SK-N-SH (cell line): ENCODE measurements around the gene CFAP57. TPM values are rescaled to one million over a fixed set of nuclear protein-coding genes. Genes with fewer than 3 reads are reported as not detected.

Source experiments
- CTCF ChIA-PET: fragments of 300-600, 350-600 bp; formaldehyde crosslinking; extraction: SDS; loops from one replicate; lab custom pipeline; 2021; lab: Yijun Ruan, JAX
- POLR2A ChIA-PET: fragments of 350-600 bp; sonication (Branson Sonifier 250); formaldehyde crosslinking; extraction: SDS; loops from one replicate; lab custom pipeline; 2020; ENCODE audit warnings: antibody characterized with exemption, inconsistent platforms; lab: Yijun Ruan, JAX
- DNase-seq: peaks from one replicate; pipeline ENCODE4 v3.0.0; 2012
- H2AFZ ChIP-seq: fragments of 200-600 bp; sonication (generic); 2 replicates; pipeline ENCODE4 v1.8.1; 2016; ENCODE audit warnings: antibody characterized with exemption, mild to moderate bottlenecking, low read depth
- H3F3A ChIP-seq: fragments of 200-600 bp; sonication (generic); replicated peaks from 2 replicates; pipeline ENCODE3; 2016; ENCODE audit warnings: antibody characterized with exemption, mild to moderate bottlenecking; ENCODE audit not compliant: insufficient read depth
- H3K27ac ChIP-seq, 2 experiments: fragments of 200-500 bp in 1 of 2; fragments of 200-600 bp in 1 of 2; sonication (Bioruptor generic) in 1 of 2; sonication (generic), shearing (Covaris generic) in 1 of 2; 2 replicates each; pipeline versions ENCODE4 v1.5.1 to v1.6.1; 2014 to 2016; ENCODE audit warnings: low read depth in 2 of 2, inconsistent platforms in 1 of 2, low read length in 1 of 2, mild to moderate bottlenecking in 1 of 2, mixed read lengths in 1 of 2
- H3K27me3 ChIP-seq: fragments of 200-600 bp; sonication (generic), shearing (Covaris generic); 2 replicates; pipeline ENCODE4 v1.6.1; 2016; ENCODE audit warnings: mixed run types; ENCODE audit not compliant: insufficient read depth
- H3K36me3 ChIP-seq, 2 experiments: fragments of 200-500 bp in 1 of 2; fragments of 200-600 bp in 1 of 2; sonication (Bioruptor generic) in 1 of 2; sonication (generic) in 1 of 2; replicated peaks in 1 of 2; 2 replicates each; pipeline versions ENCODE3 to v1.5.1; 2014 to 2016; ENCODE audit warnings: low read length in 1 of 2, mild to moderate bottlenecking in 1 of 2; ENCODE audit not compliant: insufficient read depth in 2 of 2, control insufficient read depth in 1 of 2
- H3K4me1 ChIP-seq, 2 experiments: fragments of 200-500 bp in 1 of 2; fragments of 200-600 bp in 1 of 2; sonication (Bioruptor generic) in 1 of 2; sonication (generic), shearing (Covaris generic) in 1 of 2; 2 replicates each; pipeline versions ENCODE4 v1.5.1 to v1.6.1; 2014 to 2016; ENCODE audit warnings: low read depth in 1 of 2, low read length in 1 of 2, mixed run types in 1 of 2; ENCODE audit not compliant: insufficient read depth in 2 of 2, control insufficient read depth in 1 of 2
- H3K4me2 ChIP-seq: fragments of 200-600 bp; sonication (generic), shearing (Covaris generic); 2 replicates; pipeline ENCODE4 v1.6.1; 2017; ENCODE audit warnings: mixed run types
- H3K4me3 ChIP-seq, 2 experiments: fragments of 200-500 bp in 1 of 2; fragments of 200-600 bp in 1 of 2; sonication (Bioruptor generic) in 1 of 2; sonication (generic), shearing (Covaris generic) in 1 of 2; 2 replicates each; pipeline versions ENCODE4 v1.5.1 to v1.8.1; 2014 to 2016; ENCODE audit warnings: low read depth in 2 of 2, inconsistent platforms in 1 of 2, low read length in 1 of 2, mild to moderate bottlenecking in 1 of 2, mixed read lengths in 1 of 2, moderate library complexity in 1 of 2
- H3K79me2 ChIP-seq: fragments of 200-600 bp; sonication (generic); 2 replicates; pipeline ENCODE4 v1.8.1; 2017; ENCODE audit warnings: mild to moderate bottlenecking; ENCODE audit not compliant: insufficient read depth
- H3K9ac ChIP-seq: fragments of 200-600 bp; sonication (generic); 2 replicates; pipeline ENCODE4 v1.6.1; 2017; ENCODE audit warnings: mixed run types
- H3K9me2 ChIP-seq: fragments of 200-600 bp; sonication (generic); 2 replicates; pipeline ENCODE4 v1.6.1; 2017; ENCODE audit warnings: mixed run types
- H3K9me3 ChIP-seq: fragments of 200-600 bp; sonication (generic); 2 replicates; pipeline ENCODE4 v1.6.1; 2017; ENCODE audit warnings: mixed run types, mild to moderate bottlenecking, moderate library complexity
- H4K20me1 ChIP-seq: fragments of 200-600 bp; sonication (generic); 2 replicates; pipeline ENCODE4 v1.6.1; 2017; ENCODE audit warnings: mild to moderate bottlenecking, mixed run types; ENCODE audit not compliant: insufficient read depth
- EP300 ChIP-seq, 2 experiments: IDR thresholded peaks; 2 replicates each; pipeline versions ENCODE4 v1.4.0 to v1.6.1; 2012; ENCODE audit warnings: borderline replicate concordance in 1 of 2, low read depth in 1 of 2, low read length in 1 of 2
- EZH2phosphoT487 ChIP-seq: fragments of 200-600 bp; sonication (generic); IDR thresholded peaks from 2 replicates; pipeline ENCODE4 v1.6.1; 2017; ENCODE audit warnings: low read depth, mixed run types, mild to moderate bottlenecking, antibody characterized with exemption, moderate library complexity, borderline replicate concordance
- GABPA ChIP-seq: IDR thresholded peaks from 2 replicates; pipeline ENCODE4 v1.4.0; 2012; ENCODE audit warnings: low read depth, mild to moderate bottlenecking
- GATA2 ChIP-seq: sonication (generic); formaldehyde crosslinking; IDR thresholded peaks from 2 replicates; pipeline ENCODE4 v1.5.0; 2020; ENCODE audit warnings: mild to moderate bottlenecking, missing genetic modification reagents
- MXI1 ChIP-seq: IDR thresholded peaks from 2 replicates; pipeline ENCODE4 v1.6.1; 2012; ENCODE audit warnings: mild to moderate bottlenecking, low read depth, low read length, improper control_type of control experiment
- NFIC ChIP-seq: IDR thresholded peaks from 2 replicates; pipeline ENCODE4 v1.4.0; 2012; ENCODE audit warnings: borderline replicate concordance
- NRF1 ChIP-seq: IDR thresholded peaks from 2 replicates; pipeline ENCODE4 v1.6.1; 2012; ENCODE audit warnings: low read depth, mild to moderate bottlenecking, low read length
- RFX5 ChIP-seq: IDR thresholded peaks from 2 replicates; pipeline ENCODE4 v1.6.1; 2012; ENCODE audit warnings: mild to moderate bottlenecking, improper control_type of control experiment, low read length
- TCF12 ChIP-seq: IDR thresholded peaks from 2 replicates; pipeline ENCODE4 v1.4.0; 2012
- YY1 ChIP-seq: IDR thresholded peaks from 2 replicates; pipeline ENCODE4 v1.4.0; 2012; ENCODE audit warnings: low read depth, mild to moderate bottlenecking
- WGBS: methylation state at CpG from one replicate; pipeline ENCODE4 v1.1.6; 2017; ENCODE audit warnings: low lambda C conversion rate; 5-methylcytosine and 5-hydroxymethylcytosine counted together
- polyA plus RNA-seq, 3 experiments: library from polyadenylated mRNA; depleted of rRNA; stranded (reverse); fragments of >200 nt; gene quantifications; 2 replicates each; pipeline ENCODE4 v1.2.3, GENCODE V29; 2012
- TF ChIP-seq, protein P1 (sequence below): IDR thresholded peaks from 2 replicates; pipeline ENCODE4 v1.4.0; 2012; ENCODE audit warnings: low read depth, borderline replicate concordance
- TF ChIP-seq, protein P2 (sequence below): IDR thresholded peaks from 2 replicates; pipeline ENCODE4; 2012
- TF ChIP-seq, protein P3 (sequence below): fragments of 150-350 bp; IDR thresholded peaks from 2 replicates; pipeline ENCODE4 v1.6.1; 2016; ENCODE audit warnings: mild to moderate bottlenecking, low read depth, low read length
- TF ChIP-seq, protein P4 (sequence below): fragments of 200-600 bp; sonication (generic); IDR thresholded peaks from 2 replicates; pipeline ENCODE4 v1.6.1; 2017; ENCODE audit warnings: antibody characterized with exemption, mild to moderate bottlenecking, moderate library complexity

Gene CFAP57
- polyA plus RNA-seq, 1 of the 3 experiments (the other 2 are of a cell fraction): 0.36 TPM

DNA sequence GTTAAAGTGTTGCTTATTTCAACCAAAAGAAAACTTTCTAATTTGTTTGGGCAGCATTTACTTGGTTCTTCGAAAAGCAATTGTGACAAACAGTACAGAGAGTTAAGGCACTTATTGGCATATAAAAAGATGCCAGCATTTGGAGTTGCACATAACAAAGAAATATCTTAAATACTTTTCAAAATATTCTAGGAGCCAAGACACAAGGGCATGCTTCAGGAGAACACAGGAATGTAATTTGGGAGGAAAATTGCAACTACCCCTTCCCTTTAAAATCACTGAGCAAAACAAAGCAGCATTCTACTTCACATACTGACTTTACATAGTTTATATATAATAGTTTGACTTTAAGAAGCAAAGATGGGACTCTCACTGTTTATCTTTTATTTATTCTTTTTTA, 124.1 kb downstream of the CFAP57 start:
- ChIA-PET POLR2A (no interaction called here), CTCF (interaction anchor here (0.7 kb wide), 1 partner anchor 572 kb away, joined by 3 read pairs; no protein-coding TSS in a partner anchor)
- Histone ChIP-seq H2AFZ (no peak overlapping the region), H3K79me2 (no peaks in the 10 kb centered on the region), H3K9me3 (no peaks in the 10 kb centered on the region), H3K4me3 (no peak overlapping the region), H3F3A (no peaks in the 10 kb centered on the region), H3K4me1 (0 out of 4 replicates have a peak, but pooled peaks cover 0 to 6% of the 10 kb centered on the region in 2 experiments), H3K27me3 (no peaks in the 10 kb centered on the region), H3K9me2 (no peaks in the 10 kb centered on the region), H3K36me3 (no peaks in the 10 kb centered on the region), H3K27ac (no peak overlapping the region), H4K20me1 (no peaks in the 10 kb centered on the region), H3K4me2 (no peak overlapping the region), H3K9ac (no peak overlapping the region)
- no peak for DNase-seq
- 51% methylated on average over 1 of the region's 1 CpG for WGBS
- TF ChIP-seq GABPA: no peak
- no peak for TF ChIP-seq NRF1
- TF ChIP-seq, protein P1, sequence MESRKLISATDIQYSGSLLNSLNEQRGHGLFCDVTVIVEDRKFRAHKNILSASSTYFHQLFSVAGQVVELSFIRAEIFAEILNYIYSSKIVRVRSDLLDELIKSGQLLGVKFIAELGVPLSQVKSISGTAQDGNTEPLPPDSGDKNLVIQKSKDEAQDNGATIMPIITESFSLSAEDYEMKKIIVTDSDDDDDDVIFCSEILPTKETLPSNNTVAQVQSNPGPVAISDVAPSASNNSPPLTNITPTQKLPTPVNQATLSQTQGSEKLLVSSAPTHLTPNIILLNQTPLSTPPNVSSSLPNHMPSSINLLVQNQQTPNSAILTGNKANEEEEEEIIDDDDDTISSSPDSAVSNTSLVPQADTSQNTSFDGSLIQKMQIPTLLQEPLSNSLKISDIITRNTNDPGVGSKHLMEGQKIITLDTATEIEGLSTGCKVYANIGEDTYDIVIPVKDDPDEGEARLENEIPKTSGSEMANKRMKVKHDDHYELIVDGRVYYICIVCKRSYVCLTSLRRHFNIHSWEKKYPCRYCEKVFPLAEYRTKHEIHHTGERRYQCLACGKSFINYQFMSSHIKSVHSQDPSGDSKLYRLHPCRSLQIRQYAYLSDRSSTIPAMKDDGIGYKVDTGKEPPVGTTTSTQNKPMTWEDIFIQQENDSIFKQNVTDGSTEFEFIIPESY: no peak
- no peak for TF ChIP-seq EP300 (IDR thresholded peaks at IDR 0.05; ENCODE audit: borderline replicate concordance in 1 of 2, low read depth in 1 of 2, low read length in 1 of 2)

DNA sequence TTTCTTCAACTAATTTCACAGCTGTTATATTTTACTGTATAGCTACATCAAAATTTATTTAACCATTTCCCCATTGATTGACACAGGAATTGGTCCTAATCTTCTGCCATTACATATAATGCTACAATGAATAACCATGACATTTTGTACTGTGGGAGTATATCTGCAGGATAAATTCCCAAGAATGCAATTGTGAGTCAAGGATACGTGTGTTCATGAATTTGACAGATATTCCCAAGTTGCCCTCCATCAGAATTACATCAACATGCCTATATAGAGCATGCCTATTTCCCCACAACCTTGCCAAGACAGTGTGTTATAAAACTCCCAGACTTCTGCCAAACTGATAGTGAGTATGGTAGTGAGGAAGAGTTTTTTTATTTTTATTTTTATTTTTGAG, 125.9 kb downstream of the CFAP57 start:
- Histone ChIP-seq H3K27ac (no peak overlapping the region), H3K9me3 (no peaks in the 10 kb centered on the region), H3K9ac (no peak overlapping the region), H3K4me3 (no peak overlapping the region), H2AFZ (no peak overlapping the region), H4K20me1 (no peaks in the 10 kb centered on the region), H3K27me3 (no peaks in the 10 kb centered on the region), H3F3A (no peaks in the 10 kb centered on the region), H3K79me2 (no peaks in the 10 kb centered on the region), H3K4me2 (no peak overlapping the region), H3K4me1 (0 out of 4 replicates have a peak, but pooled peaks cover 0 to 6% of the 10 kb centered on the region in 2 experiments), H3K36me3 (no peaks in the 10 kb centered on the region), H3K9me2 (no peaks in the 10 kb centered on the region)
- DNase-seq: no peak
- 25% methylated on average over 1 of the region's 1 CpG for WGBS
- TF ChIP-seq MXI1: no peak
- TF ChIP-seq YY1: no peak
- no peak for TF ChIP-seq GATA2 (CRISPR knock-in tag)
- TF ChIP-seq TCF12: no peak
- TF ChIP-seq NFIC: no peak
- ChIA-PET POLR2A (no interaction called here), CTCF (no interaction called here)

DNA sequence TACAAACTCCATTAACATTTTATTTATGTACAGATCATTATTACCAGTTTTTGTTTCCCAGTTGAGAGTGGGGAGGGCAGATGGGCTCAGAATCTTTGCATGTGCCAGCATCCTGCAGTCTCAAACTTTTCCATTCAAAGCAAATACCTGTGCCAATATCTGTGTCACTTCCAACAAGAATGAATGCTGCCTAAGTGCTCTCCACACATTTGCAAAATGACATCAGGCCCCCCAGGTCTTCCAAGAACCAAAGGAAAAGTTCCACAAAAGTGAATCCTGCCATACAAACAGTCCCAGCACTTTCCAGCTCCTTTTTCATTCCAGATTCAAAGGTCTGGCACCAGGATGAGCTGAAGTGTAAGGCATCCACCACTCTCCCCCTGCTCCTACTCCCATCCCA, 127.0 kb downstream of the CFAP57 start:
- H3K9me3 ChIP-seq: no peaks in the 10 kb centered on the region
- no peak overlapping the region for H3K27ac ChIP-seq
- H3K4me3 ChIP-seq: no peak overlapping the region
- no peaks in the 10 kb centered on the region for H4K20me1 ChIP-seq
- no peaks in the 10 kb centered on the region for H3K27me3 ChIP-seq
- DNase-seq: no peak
- POLR2A ChIA-PET: no interaction called here
- H3K4me2 ChIP-seq: no peak overlapping the region
- H3F3A ChIP-seq: no peaks in the 10 kb centered on the region
- no peaks in the 10 kb centered on the region for H3K9me2 ChIP-seq
- H3K36me3 ChIP-seq: no peaks in the 10 kb centered on the region
- H3K4me1 ChIP-seq: 0 out of 4 replicates have a peak, but pooled peaks cover 0 to 6% of the 10 kb centered on the region in 2 experiments
- no peaks in the 10 kb centered on the region for H3K79me2 ChIP-seq
- no peak overlapping the region for H3K9ac ChIP-seq
- no peak overlapping the region for H2AFZ ChIP-seq
- CTCF ChIA-PET: interaction anchor here (1.0 kb wide), 1 partner anchor 11 kb away, joined by 3 read pairs; no protein-coding TSS in a partner anchor
- TF ChIP-seq, protein P2, sequence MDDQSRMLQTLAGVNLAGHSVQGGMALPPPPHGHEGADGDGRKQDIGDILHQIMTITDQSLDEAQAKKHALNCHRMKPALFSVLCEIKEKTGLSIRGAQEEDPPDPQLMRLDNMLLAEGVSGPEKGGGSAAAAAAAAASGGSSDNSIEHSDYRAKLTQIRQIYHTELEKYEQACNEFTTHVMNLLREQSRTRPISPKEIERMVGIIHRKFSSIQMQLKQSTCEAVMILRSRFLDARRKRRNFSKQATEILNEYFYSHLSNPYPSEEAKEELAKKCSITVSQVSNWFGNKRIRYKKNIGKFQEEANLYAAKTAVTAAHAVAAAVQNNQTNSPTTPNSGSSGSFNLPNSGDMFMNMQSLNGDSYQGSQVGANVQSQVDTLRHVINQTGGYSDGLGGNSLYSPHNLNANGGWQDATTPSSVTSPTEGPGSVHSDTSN: no peak
- no peak for TF ChIP-seq EZH2phosphoT487
- TF ChIP-seq RFX5: no peak
- TF ChIP-seq, protein P3, sequence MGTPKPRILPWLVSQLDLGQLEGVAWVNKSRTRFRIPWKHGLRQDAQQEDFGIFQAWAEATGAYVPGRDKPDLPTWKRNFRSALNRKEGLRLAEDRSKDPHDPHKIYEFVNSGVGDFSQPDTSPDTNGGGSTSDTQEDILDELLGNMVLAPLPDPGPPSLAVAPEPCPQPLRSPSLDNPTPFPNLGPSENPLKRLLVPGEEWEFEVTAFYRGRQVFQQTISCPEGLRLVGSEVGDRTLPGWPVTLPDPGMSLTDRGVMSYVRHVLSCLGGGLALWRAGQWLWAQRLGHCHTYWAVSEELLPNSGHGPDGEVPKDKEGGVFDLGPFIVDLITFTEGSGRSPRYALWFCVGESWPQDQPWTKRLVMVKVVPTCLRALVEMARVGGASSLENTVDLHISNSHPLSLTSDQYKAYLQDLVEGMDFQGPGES: no peak
- no peak for TF ChIP-seq NRF1
- TF ChIP-seq, protein P4, sequence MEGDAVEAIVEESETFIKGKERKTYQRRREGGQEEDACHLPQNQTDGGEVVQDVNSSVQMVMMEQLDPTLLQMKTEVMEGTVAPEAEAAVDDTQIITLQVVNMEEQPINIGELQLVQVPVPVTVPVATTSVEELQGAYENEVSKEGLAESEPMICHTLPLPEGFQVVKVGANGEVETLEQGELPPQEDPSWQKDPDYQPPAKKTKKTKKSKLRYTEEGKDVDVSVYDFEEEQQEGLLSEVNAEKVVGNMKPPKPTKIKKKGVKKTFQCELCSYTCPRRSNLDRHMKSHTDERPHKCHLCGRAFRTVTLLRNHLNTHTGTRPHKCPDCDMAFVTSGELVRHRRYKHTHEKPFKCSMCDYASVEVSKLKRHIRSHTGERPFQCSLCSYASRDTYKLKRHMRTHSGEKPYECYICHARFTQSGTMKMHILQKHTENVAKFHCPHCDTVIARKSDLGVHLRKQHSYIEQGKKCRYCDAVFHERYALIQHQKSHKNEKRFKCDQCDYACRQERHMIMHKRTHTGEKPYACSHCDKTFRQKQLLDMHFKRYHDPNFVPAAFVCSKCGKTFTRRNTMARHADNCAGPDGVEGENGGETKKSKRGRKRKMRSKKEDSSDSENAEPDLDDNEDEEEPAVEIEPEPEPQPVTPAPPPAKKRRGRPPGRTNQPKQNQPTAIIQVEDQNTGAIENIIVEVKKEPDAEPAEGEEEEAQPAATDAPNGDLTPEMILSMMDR: no peak
